ENCODE measurements around the gene OLIG3.

OLIG3 gene

DNA sequence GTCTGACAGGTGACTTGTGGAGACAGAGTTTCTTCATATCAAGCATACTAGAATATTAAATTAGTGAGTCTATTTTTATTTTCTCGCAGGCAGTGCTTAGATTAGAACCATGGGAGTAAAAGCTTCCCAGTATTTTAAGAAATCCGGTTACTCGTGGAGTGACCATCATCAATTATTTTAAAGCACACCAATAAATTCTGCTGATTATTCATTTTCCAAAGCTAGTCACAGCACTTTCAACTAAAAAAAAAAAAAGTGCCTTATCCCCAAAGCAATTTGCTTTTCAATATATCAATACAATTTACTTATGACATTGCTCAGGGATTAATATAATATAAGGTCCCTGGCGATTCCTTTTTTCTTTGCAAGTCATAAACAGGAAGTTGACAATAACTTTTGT lies 26.3 kb upstream of the OLIG3 start:
- Histone ChIP-seq H3K9me3 (peaks cover under 1% of the 10 kb centered on the region; the same call in 1 of the 2 replicates), H4K20me1 (no peaks in the 10 kb centered on the region), H3K27me3 (no peaks in the 10 kb centered on the region), H3K27ac (no peak overlapping the region), H3K36me3 (no peaks in the 10 kb centered on the region), H3K4me1 (no peaks in the 10 kb centered on the region), H3K9ac (no peak overlapping the region), H3K4me3 (no peak overlapping the region), H3K4me2 (no peak overlapping the region)
- TF ChIP-seq Cebpa-rat (IDR thresholded peaks at IDR 0.05): no peak

GRCh38 chr6:137519629-137520176 lies 25.5 kb upstream of the OLIG3 start:
- Histone ChIP-seq H3K4me3 (no peak overlapping the region), H3K4me2 (no peak overlapping the region), H3K9me3 (no peaks in the 10 kb centered on the region), H3K9ac (no peak overlapping the region), H3K27ac (no peak overlapping the region), H3K36me3 (no peaks in the 10 kb centered on the region), H4K20me1 (no peaks in the 10 kb centered on the region), H3K4me1 (no peaks in the 10 kb centered on the region), H3K27me3 (no peaks in the 10 kb centered on the region)
- no peak for TF ChIP-seq Cebpa-rat (IDR thresholded peaks at IDR 0.05)

DNA sequence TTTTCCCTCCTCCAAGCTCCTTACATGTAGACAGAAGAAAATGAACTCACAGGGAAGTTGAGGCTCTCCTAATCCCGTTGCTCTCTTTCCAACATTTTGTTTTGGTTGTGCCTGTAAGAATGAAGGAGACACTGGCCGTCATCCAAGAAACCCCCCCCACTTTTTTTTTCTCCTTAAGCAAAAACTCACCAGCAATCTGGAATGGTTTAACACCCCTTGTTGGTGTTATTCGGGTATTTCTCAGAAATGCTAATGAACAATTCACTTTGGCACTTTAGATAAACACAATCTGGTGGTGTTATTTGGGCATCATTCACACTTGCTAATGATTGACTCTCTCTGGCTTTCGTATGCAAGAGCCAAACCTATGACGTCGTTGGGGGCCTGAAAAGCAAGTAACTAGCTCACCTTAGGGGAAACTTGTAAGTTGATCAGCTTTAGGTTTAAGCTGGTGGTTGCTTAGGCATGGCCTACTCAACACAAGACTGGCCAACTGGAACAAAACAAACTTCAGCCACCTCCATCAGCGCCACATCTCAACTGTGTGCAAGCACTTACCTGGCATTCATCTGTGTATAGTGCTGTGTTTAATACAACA lies 24.3 kb upstream of the OLIG3 start:
- no peak overlapping the region for H3K4me2 ChIP-seq
- no peaks in the 10 kb centered on the region for H3K36me3 ChIP-seq
- H3K4me3 ChIP-seq: no peak overlapping the region
- H4K20me1 ChIP-seq: no peaks in the 10 kb centered on the region
- H3K4me1 ChIP-seq: peaks cover 3% of the 10 kb centered on the region
- no peak overlapping the region for H3K9ac ChIP-seq
- no peaks in the 10 kb centered on the region for H3K9me3 ChIP-seq
- H3K27ac ChIP-seq: no peak overlapping the region
- H3K27me3 ChIP-seq: no peaks in the 10 kb centered on the region
- no peak for TF ChIP-seq Cebpa-rat (IDR thresholded peaks at IDR 0.05)

DNA sequence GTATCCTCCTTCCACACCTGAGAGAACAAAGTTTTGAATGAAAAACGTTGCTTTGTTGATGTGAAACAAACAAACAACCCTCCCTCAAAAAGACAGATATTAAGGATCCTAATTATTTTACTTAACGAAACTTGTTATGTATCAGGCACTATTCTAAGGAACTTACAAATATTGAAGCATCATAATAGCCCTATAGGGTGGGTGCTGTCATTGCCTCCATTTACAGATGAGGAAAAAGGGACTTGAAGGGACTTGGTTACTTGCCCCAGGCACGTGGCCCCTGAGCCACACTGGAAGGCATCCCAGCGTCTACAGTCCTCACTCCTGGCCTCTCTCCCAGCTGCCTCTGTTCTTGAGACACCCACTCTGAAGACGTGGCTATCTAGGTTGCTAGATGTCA lies 20.2 kb upstream of the OLIG3 start:
- Histone ChIP-seq H3K27me3 (no peaks in the 10 kb centered on the region), H3K9me3 (peaks cover 15% of the 10 kb centered on the region), H3K4me3 (no peak overlapping the region), H3K4me1 (peaks cover 8% of the 10 kb centered on the region), H3K27ac (no peak overlapping the region), H4K20me1 (no peaks in the 10 kb centered on the region), H3K36me3 (no peaks in the 10 kb centered on the region), H3K9ac (no peak overlapping the region), H3K4me2 (no peak overlapping the region)
- no peak for TF ChIP-seq Cebpa-rat (IDR thresholded peaks at IDR 0.05)

DNA sequence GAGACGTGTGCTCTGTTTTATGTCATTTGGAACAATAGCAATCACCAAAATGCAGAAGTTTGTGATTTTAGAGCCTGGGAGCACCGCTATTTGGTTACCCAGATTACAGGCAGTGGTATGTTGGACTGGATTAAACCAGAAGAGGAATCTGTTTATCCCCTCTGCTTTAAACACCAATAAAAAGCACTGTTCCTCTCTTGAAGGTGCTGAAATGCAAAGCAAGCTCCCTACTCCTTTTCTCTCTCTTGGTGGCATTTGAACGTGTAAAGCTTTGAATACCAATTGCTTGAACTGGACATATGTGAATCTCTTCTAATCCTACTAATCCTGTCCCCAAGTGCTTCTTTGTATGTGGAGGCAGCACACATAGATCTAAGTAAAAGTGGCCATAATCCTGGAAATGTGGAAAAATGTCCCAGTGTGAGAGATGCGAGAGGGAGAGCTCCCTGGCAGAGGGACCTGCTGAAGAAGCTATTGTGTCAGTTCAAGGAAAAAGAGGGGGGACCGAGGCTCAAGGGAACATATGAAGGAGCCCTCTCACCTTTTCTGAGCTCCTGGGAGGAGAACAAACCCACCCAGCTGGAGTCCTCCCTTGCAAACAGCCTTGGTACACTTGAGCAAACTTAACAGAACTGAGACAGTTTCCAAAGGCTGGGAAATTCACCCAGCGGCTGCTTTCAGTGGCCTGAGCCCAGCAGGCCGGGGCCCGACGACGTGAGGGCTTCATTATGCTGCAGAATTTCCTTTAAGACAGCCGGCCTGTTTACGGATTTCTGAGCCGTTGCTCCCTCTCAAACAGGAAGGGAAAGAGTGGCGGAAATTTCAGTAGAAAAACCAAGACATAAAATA lies 18.8 kb upstream of the OLIG3 start:
- Histone ChIP-seq H3K36me3 (no peaks in the 10 kb centered on the region), H3K9me3 (peaks cover 15% of the 10 kb centered on the region), H3K9ac (no peak overlapping the region), H3K4me3 (no peak overlapping the region), H3K4me2 (peak overlapping the region; percentile 39), H3K27ac (no peak overlapping the region), H4K20me1 (no peaks in the 10 kb centered on the region), H3K4me1 (peaks cover 8% of the 10 kb centered on the region), H3K27me3 (no peaks in the 10 kb centered on the region)
- TF ChIP-seq Cebpa-rat (IDR thresholded peaks at IDR 0.05): no peak

- H3K27me3 ChIP-seq: no peaks in the 10 kb centered on the region
- peaks cover 15% of the 10 kb centered on the region for H3K9me3 ChIP-seq
- H4K20me1 ChIP-seq: no peaks in the 10 kb centered on the region
- no peak overlapping the region for H3K9ac ChIP-seq
- H3K4me1 ChIP-seq: peaks cover 8% of the 10 kb centered on the region
- H3K36me3 ChIP-seq: no peaks in the 10 kb centered on the region
- TF ChIP-seq Cebpa-rat (IDR thresholded peaks at IDR 0.05): no peak
- H3K4me2 ChIP-seq: no peak overlapping the region
- H3K4me3 ChIP-seq: no peak overlapping the region
- H3K27ac ChIP-seq: no peak overlapping the region
Measured at GRCh38 chr6:137510923-137511322, 16.7 kb upstream of the OLIG3 start.

GRCh38 chr6:137498481-137499190 lies 4.4 kb upstream of the OLIG3 start:
- Histone ChIP-seq H3K4me3 (no peak overlapping the region), H3K27ac (no peak overlapping the region), H3K9me3 (peaks cover 45% of the 10 kb centered on the region), H4K20me1 (no peaks in the 10 kb centered on the region), H3K36me3 (no peaks in the 10 kb centered on the region), H3K4me2 (no peak overlapping the region), H3K9ac (no peak overlapping the region), H3K4me1 (no peaks in the 10 kb centered on the region), H3K27me3 (peaks cover 14% of the 10 kb centered on the region)
- TF ChIP-seq Cebpa-rat (IDR thresholded peaks at IDR 0.05): no peak

- no peak overlapping the region for H3K9ac ChIP-seq
Measured at GRCh38 chr6:137497721-137498463, 3.7 kb upstream of the OLIG3 start.

More at GRCh38 chr6:137497721-137498463, 3.7 kb upstream of the OLIG3 start:
- Histone ChIP-seq H3K4me3 (no peak overlapping the region), H3K36me3 (no peaks in the 10 kb centered on the region), H3K27me3 (peaks cover 21% of the 10 kb centered on the region), H3K9me3 (peaks cover 53% of the 10 kb centered on the region), H3K27ac (no peak overlapping the region), H3K4me2 (no peak overlapping the region), H4K20me1 (no peaks in the 10 kb centered on the region), H3K4me1 (no peaks in the 10 kb centered on the region)
- no peak for TF ChIP-seq Cebpa-rat (IDR thresholded peaks at IDR 0.05)
